Stimulated activated CD8-positive, alpha-beta memory T cell treated with anti-CD3 and anti-CD28 coated beads, Interleukin-15, amount 100 ng/mL, for 24 hours (primary cell): ENCODE measurements around the gene MYOG.

Source experiments
- DNase-seq: peaks from one replicate; pipeline ENCODE4 v3.0.0-alpha.2; 2020; ENCODE audit warnings: low read depth

MYOG gene

GRCh38 chr1:203085528-203086406, at the start of gene MYOG:
TSS of gene MYOG (minus strand) at chr1:203086012. CDS start at chr1:203085961, 51 bp downstream.
- no peak for DNase-seq

GRCh38 chr1:203133970-203134725, 48.3 kb upstream of the MYOG start:
- no peak for DNase-seq

- no peak for DNase-seq
Measured at GRCh38 chr1:203131548-203132200, 45.9 kb upstream of the MYOG start.

GRCh38 chr1:203130358-203130985, 44.7 kb upstream of the MYOG start:
- DNase-seq = no peak

GRCh38 chr1:203129501-203130231, 43.9 kb upstream of the MYOG start:
- no peak for DNase-seq

GRCh38 chr1:203128716-203129500, 43.1 kb upstream of the MYOG start:
- DNase-seq = no peak

- DNase-seq = no peak
Measured at GRCh38 chr1:203128431-203128715, 42.6 kb upstream of the MYOG start.

- no peak for DNase-seq
Measured at GRCh38 chr1:203127666-203128430, 42.0 kb upstream of the MYOG start, which contains the start of gene ADORA1. TSS of gene ADORA1 (plus strand) at chr1:203127726. CDS start at chr1:203128842, 1,116 bp downstream.

- DNase-seq = no peak
Measured at GRCh38 chr1:203126866-203127665, 41.3 kb upstream of the MYOG start.

GRCh38 chr1:203126151-203126865, 40.5 kb upstream of the MYOG start:
- no peak for DNase-seq

GRCh38 chr1:203124546-203125317, 38.9 kb upstream of the MYOG start:
- DNase-seq = no peak

GRCh38 chr1:203124011-203124410, 38.2 kb upstream of the MYOG start:
- no peak for DNase-seq

GRCh38 chr1:203122159-203122558, 36.3 kb upstream of the MYOG start:
- no peak for DNase-seq

GRCh38 chr1:203121186-203122015, 35.6 kb upstream of the MYOG start:
- DNase-seq = no peak

- DNase-seq = no peak
Measured at GRCh38 chr1:203120325-203121153, 34.7 kb upstream of the MYOG start.
